SU-DHL-6 (cell line): ENCODE results near the gene HMG20B.

Experiments used
- H2AFZ ChIP-seq: fragments of 200-600 bp; sonication (generic); 2 replicates; pipeline ENCODE4 v1.6.1; 2014; ENCODE audit warnings: low read depth, mild to moderate bottlenecking, moderate library complexity, mixed read lengths, antibody characterized with exemption, low read length; ENCODE audit not compliant: severe bottlenecking
- H3F3A ChIP-seq: fragments of 200-600 bp; shearing (Covaris generic); 2 replicates; pipeline ENCODE4 v1.6.0; 2016; ENCODE audit warnings: antibody characterized with exemption, mild to moderate bottlenecking; ENCODE audit not compliant: insufficient read depth
- H3K27ac ChIP-seq: fragments of 200-600 bp; sonication (generic); 2 replicates; pipeline ENCODE4 v1.5.1; 2016; ENCODE audit warnings: low read depth, mild to moderate bottlenecking, low read length, moderate library complexity, mixed read lengths
- H3K27me3 ChIP-seq: fragments of 200-600 bp; sonication (generic), shearing (Covaris generic); 2 replicates; pipeline ENCODE4 v1.6.0; 2014; ENCODE audit warnings: mild to moderate bottlenecking, low read length
- H3K36me3 ChIP-seq: fragments of 200-600 bp; sonication (generic); 2 replicates; pipeline ENCODE4 v1.6.1; 2014; ENCODE audit warnings: mild to moderate bottlenecking, low read length, mixed read lengths
- H3K4me2 ChIP-seq: fragments of 300-600, 200-600 bp; shearing (Covaris generic), sonication (generic); 2 replicates; pipeline ENCODE4 v1.6.0; 2014; ENCODE audit warnings: low read length, low read depth, mild to moderate bottlenecking; ENCODE audit not compliant: poor library complexity, severe bottlenecking
- H3K4me3 ChIP-seq: fragments of 200-600 bp; sonication (generic); 2 replicates; pipeline ENCODE4 v1.5.1; 2014; ENCODE audit warnings: antibody characterized with exemption, low read length, mild to moderate bottlenecking, mixed read lengths; ENCODE audit not compliant: insufficient read depth, poor library complexity, severe bottlenecking
- H3K79me2 ChIP-seq: fragments of 200-600 bp; sonication (generic); 2 replicates; pipeline ENCODE4 v1.6.1; 2014; ENCODE audit warnings: mild to moderate bottlenecking, low read length, moderate library complexity; ENCODE audit not compliant: insufficient read depth
- H3K9ac ChIP-seq: fragments of 200-600 bp; sonication (generic); 2 replicates; pipeline ENCODE4 v1.7.0; 2014; ENCODE audit warnings: mild to moderate bottlenecking, low read length
- H3K9me2 ChIP-seq: fragments of 200-600 bp; sonication (generic); replicated peaks from 2 replicates; pipeline ENCODE4 v1.6.1; 2014; ENCODE audit warnings: low read length; ENCODE audit not compliant: insufficient read depth
- H3K9me3 ChIP-seq: fragments of 200-600 bp; sonication (generic); 2 replicates; pipeline ENCODE4 v1.6.1; 2014; ENCODE audit warnings: low read length, mixed read lengths; ENCODE audit not compliant: insufficient read depth
- H4K20me1 ChIP-seq: fragments of 200-600 bp; sonication (generic); 2 replicates; pipeline ENCODE4 v1.6.1; 2014; ENCODE audit warnings: low read depth, mild to moderate bottlenecking, antibody characterized with exemption, low read length, moderate library complexity, mixed read lengths
- CTCF ChIP-seq: fragments of 200-600 bp; sonication (generic); IDR thresholded peaks from one replicate; pipeline ENCODE4 v1.5.1; 2017; ENCODE audit warnings: antibody characterized with exemption, mild to moderate bottlenecking, low read length, moderate library complexity; ENCODE audit not compliant: insufficient read depth, poor library complexity, severe bottlenecking
- EZH2phosphoT487 ChIP-seq: fragments of 200-600 bp; sonication (generic), shearing (Covaris generic); conservative IDR thresholded peaks from 2 replicates; pipeline ENCODE4 v1.6.1; 2018; ENCODE audit warnings: mild to moderate bottlenecking, antibody characterized with exemption, low read length, moderate library complexity, mixed read lengths

The HMG20B gene

GRCh38 chr19:3535563-3535965 is 37.2 kb upstream of the HMG20B start:
- Histone ChIP-seq H3K9me2 (no peaks in the 10 kb centered on the region), H3K27me3 (no peaks in the 10 kb centered on the region), H3K4me3 (no peak overlapping the region), H4K20me1 (no peaks in the 10 kb centered on the region), H3K36me3 (no peaks in the 10 kb centered on the region), H2AFZ (no peak overlapping the region), H3K9ac (no peak overlapping the region), H3F3A (no peaks in the 10 kb centered on the region), H3K4me2 (no peak overlapping the region), H3K27ac (no peak overlapping the region), H3K79me2 (no peaks in the 10 kb centered on the region), H3K9me3 (no peaks in the 10 kb centered on the region)
- no peak for TF ChIP-seq EZH2phosphoT487
- no peak for TF ChIP-seq CTCF

- Histone ChIP-seq H3K36me3 (no peaks in the 10 kb centered on the region), H3K79me2 (no peaks in the 10 kb centered on the region), H3K27ac (no peak overlapping the region), H3K4me3 (no peak overlapping the region), H2AFZ (no peak overlapping the region), H3F3A (no peaks in the 10 kb centered on the region), H3K4me2 (no peak overlapping the region), H3K9me2 (no peaks in the 10 kb centered on the region), H3K9me3 (no peaks in the 10 kb centered on the region), H4K20me1 (no peaks in the 10 kb centered on the region), H3K9ac (no peak overlapping the region), H3K27me3 (no peaks in the 10 kb centered on the region)
- no peak for TF ChIP-seq CTCF
- TF ChIP-seq EZH2phosphoT487 = no peak
Measured at GRCh38 chr19:3535981-3536380, 36.8 kb upstream of the HMG20B start.

- H3K4me2 ChIP-seq = no peak overlapping the region
- no peaks in the 10 kb centered on the region for H3K79me2 ChIP-seq
- no peak overlapping the region for H3K27ac ChIP-seq
- no peaks in the 10 kb centered on the region for H3K9me2 ChIP-seq
- H3K9ac ChIP-seq = no peak overlapping the region
- no peaks in the 10 kb centered on the region for H3K9me3 ChIP-seq
- H2AFZ ChIP-seq = no peak overlapping the region
- H3K27me3 ChIP-seq = no peaks in the 10 kb centered on the region
- H4K20me1 ChIP-seq = no peaks in the 10 kb centered on the region
- H3F3A ChIP-seq = no peaks in the 10 kb centered on the region
- no peak for TF ChIP-seq CTCF
- no peaks in the 10 kb centered on the region for H3K36me3 ChIP-seq
- no peak overlapping the region for H3K4me3 ChIP-seq
Measured at GRCh38 chr19:3536429-3537100, 36.2 kb upstream of the HMG20B start.
